Measurements from ENCODE around the gene PDE3A.

Gene PDE3A

DNA sequence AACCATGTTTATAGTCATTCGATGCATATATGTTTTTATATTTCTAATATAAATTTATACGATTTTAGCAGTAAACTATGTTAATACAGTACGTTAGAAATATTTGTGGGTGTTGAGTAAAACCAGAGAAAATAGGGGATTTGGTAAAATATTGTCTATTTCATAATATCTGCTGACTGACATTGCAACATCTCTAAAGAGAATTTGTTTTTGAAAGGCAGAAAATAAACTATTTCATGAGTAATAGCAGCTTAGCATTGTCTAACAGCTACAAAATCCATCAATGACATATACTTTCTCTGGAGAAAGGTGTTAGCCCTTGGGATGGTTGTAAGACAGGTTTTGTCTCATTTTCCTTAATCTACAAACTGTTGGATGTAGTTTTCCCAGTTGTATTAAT, 144.9 kb downstream of the PDE3A start:
- H3K4me3 ChIP-seq (replicated peaks; ENCODE audit: low read depth, low read length), result no peak overlapping the region
- TF ChIP-seq, protein P1, sequence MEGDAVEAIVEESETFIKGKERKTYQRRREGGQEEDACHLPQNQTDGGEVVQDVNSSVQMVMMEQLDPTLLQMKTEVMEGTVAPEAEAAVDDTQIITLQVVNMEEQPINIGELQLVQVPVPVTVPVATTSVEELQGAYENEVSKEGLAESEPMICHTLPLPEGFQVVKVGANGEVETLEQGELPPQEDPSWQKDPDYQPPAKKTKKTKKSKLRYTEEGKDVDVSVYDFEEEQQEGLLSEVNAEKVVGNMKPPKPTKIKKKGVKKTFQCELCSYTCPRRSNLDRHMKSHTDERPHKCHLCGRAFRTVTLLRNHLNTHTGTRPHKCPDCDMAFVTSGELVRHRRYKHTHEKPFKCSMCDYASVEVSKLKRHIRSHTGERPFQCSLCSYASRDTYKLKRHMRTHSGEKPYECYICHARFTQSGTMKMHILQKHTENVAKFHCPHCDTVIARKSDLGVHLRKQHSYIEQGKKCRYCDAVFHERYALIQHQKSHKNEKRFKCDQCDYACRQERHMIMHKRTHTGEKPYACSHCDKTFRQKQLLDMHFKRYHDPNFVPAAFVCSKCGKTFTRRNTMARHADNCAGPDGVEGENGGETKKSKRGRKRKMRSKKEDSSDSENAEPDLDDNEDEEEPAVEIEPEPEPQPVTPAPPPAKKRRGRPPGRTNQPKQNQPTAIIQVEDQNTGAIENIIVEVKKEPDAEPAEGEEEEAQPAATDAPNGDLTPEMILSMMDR (IDR thresholded peaks at IDR 0.05; ENCODE audit: low read depth, low read length, missing control alignments), result no peak
- no peak for DNase-seq (ENCODE audit: extremely low read depth, low read depth)

DNA sequence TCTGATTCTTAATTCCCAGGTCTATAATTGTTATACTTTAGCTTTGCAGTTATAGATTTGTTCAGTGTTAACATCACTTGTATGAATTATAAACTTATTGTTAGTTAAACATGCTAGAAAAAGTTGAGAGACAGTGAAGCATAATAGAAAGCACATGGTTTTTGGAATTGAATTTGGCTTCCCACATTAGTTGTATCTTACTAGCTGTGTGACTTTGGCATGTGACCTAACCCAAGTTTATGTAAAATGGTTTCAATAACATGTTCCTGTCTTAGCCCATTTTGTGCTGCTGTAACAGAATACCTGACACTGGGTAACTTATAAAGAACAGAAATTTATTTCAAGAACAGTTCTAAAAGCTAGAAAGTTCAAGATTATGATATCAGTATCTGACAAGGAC, 146.3 kb downstream of the PDE3A start:
- no peak for DNase-seq (ENCODE audit: extremely low read depth, low read depth)
- no peak overlapping the region for H3K4me3 ChIP-seq (replicated peaks; ENCODE audit: low read depth, low read length)
- TF ChIP-seq, protein P1 (IDR thresholded peaks at IDR 0.05; ENCODE audit: low read depth, low read length, missing control alignments), result no peak

DNA sequence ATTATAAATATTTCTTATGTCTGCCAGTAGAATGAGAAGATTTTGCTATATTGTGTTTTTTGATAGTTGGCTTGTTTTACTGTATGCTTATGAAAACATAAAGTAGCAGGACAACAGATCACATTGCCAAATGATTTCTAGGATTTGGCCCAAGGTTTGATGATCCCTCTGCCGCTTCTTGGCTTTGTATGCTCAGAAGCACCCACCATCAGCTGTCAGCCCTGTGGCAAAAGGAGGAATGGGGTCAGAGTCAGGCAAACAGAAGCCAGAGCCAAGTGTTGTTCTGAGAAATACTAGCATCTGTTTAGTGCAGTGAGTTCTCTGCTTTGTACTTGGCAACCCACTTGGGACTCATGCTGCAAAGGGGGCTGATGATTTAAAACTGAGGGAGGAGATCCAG, 152.2 kb downstream of the PDE3A start:
- DNase-seq (ENCODE audit: extremely low read depth, low read depth), result no peak

DNA sequence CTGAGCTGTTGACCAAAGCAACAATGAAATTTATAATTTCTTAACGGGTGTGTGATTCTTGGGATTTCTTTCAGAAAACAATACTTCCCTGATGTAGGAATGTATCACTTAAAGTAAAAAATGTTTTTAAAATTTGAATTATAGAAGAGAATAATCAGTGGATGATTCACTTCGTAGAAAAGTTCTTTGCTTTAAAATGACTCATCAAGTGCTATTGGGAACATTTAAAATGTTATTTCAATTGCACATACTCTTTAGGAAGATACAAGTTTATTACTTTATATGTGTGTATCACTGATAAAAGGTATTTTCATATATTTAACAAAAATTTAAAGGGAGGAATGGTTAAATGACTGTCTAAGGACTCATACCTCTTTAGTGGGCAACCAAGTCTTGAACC, 155.3 kb downstream of the PDE3A start:
- no peak overlapping the region for H3K4me3 ChIP-seq (replicated peaks; ENCODE audit: low read depth, low read length)
- no peak for DNase-seq (ENCODE audit: extremely low read depth, low read depth)
- TF ChIP-seq, protein P1 (IDR thresholded peaks at IDR 0.05; ENCODE audit: low read depth, low read length, missing control alignments), result no peak

More for the DNA sequence above, 152.2 kb downstream of the PDE3A start:
- H3K4me3 ChIP-seq (replicated peaks; ENCODE audit: low read depth, low read length), result no peak overlapping the region
- TF ChIP-seq, protein P1 (IDR thresholded peaks at IDR 0.05; ENCODE audit: low read depth, low read length, missing control alignments), result no peak

DNA sequence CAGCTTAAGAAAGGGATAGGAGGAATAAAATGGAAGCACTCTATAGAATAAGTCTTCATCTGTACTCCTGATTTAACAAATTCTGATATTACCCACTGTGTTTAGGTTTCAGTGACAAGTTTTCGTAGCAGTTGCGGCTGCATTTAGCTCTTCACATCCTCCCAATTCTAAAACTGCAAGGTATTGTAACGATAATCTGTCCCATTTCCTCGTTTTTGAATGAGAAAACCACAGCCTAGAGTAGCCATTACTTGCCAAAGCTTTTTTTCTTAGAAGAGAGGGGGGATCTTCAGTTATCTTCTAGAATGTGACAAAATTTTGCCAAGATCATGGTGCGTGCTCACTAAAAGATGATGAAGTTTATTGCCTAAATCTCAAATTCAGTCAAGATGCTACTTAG, 155.8 kb downstream of the PDE3A start:
- TF ChIP-seq, protein P1 (IDR thresholded peaks at IDR 0.05; ENCODE audit: low read depth, low read length, missing control alignments), result no peak
- H3K4me3 ChIP-seq (replicated peaks; ENCODE audit: low read depth, low read length), result no peak overlapping the region
- DNase-seq (ENCODE audit: extremely low read depth, low read depth), result no peak

DNA sequence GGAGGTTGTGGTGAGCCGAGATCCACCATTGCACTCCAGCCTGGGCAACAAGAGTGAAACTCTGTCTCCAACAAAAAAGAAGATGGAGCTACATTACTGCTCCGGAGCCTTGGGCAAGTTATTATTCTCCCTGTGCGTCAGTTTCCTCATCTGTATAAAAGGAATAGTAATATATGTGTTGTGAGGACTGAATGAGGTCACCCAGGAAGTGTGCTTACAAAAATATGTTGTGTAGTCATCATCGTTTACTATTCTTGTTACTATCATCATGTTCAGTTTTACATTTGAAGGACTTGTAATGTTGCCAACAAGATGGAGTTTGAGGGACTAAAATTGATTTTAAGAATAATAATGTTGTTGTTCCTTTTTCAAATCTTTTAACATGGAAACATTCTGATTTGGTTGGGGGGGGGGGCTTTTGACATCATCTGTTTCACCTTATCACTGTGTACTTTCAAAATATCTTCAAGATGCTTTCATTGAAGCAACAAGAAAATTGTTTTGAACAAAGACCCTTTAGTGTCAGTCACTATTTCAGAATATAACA, 156.8 kb downstream of the PDE3A start:
- no peak overlapping the region for H3K4me3 ChIP-seq (replicated peaks; ENCODE audit: low read depth, low read length)
- no peak for DNase-seq (ENCODE audit: extremely low read depth, low read depth)
- TF ChIP-seq, protein P1 (IDR thresholded peaks at IDR 0.05; ENCODE audit: low read depth, low read length, missing control alignments), result no peak
